GM21717 (cell line): ENCODE data around the gene TMEM208.

Source experiments
- ATAC-seq: cut with Tn5 transposase; IDR thresholded peaks from one replicate; pipeline ENCODE4 v1.9.1; 2021; ENCODE audit warnings: mild to moderate bottlenecking, moderate library complexity; ENCODE audit not compliant: unreplicated experiment

TMEM208 gene

DNA sequence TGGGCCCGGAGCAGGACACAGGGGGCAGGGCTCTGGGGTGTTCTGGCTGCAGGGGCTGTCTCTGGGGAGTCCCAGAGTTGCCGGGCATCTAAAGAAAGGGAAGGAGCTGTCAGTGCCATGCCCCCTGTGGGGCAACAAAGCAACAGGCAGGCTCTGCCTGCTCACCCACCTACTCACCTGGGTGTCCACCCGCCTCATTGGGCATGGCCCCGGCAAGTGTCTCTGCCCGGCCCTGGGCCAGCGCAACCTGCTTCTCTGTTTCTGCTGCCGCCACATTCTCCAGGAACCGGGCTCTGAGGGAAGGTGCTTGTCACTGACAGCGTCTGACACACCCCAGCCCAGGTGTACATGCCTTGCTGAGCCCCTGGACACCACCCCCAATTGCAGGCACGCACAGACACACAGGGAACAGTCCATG lies 7.3 kb downstream of the TMEM208 start:
- no peak for ATAC-seq

GRCh38 chr16:67235816-67236562 lies 9.1 kb downstream of the TMEM208 start:
- ATAC-seq = no peak

GRCh38 chr16:67236563-67237395 lies 9.8 kb downstream of the TMEM208 start:
- no peak for ATAC-seq

DNA sequence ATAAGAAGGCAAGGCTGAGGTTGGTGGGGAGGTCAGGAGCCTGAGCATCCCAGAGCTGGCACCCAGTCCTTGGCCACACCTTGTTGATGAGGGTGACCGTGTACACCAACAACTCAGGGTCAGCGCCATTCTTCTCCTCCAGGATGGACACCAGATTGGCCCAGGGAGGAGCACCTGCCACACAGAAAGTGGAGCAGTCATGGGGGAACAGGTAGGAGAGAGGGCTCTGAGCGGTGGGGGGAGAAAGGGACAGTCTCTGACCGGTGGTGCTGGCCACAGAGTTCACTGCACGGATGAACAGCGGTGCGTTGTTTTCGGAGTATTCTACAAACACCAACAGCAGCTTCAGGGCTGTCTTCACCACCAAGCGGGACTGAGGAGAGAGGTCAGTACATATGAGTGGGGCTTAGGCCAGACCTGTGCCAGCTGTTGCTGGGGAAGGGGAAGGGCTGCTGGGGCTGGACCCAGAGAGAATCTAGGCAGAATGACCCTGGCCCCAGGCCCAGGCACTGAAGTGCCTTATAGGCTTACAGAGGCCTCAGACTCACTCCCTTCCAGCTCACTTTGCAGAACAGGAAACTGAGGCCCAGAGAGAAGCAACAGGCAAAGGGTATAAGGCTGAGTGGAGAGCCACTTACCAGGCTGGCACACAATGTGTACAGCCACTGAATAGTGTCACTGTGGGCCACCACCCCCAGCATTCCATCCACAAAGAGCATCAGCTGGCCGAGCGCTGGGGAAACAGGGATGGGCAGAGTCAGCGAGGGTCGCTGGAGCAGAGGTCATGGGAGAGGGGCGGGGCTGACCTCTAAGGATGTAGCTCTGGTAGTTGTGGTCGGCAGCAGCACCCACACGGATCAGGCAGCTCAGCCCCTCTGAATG lies 10.7 kb downstream of the TMEM208 start:
- no peak for ATAC-seq

- no peak for ATAC-seq
Measured at GRCh38 chr16:67238278-67238575, 11.3 kb downstream of the TMEM208 start.

- ATAC-seq = no peak
Measured at GRCh38 chr16:67238806-67239470, 12.0 kb downstream of the TMEM208 start.

DNA sequence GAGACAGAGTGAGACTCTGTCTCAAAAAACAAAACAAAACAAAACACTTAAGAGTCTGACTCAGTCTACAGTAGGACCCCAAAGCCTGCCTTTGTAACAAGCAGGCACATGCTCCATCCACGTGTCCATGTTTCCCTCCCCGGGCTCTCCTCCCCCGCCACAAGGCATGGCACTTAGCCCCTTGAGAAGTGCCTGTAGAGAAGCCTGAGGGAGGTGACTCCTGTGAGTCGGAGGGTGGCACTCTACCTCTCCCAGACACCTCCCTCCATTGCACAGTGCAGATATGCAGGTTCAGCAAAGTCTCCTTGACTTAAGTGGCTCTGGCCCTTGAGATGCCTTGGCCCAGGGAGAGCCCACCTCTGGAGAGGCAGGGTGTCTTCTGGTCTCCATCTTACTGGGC lies 13.6 kb downstream of the TMEM208 start:
- ATAC-seq = no peak

- ATAC-seq = no peak
Measured at GRCh38 chr16:67241008-67241900, 14.3 kb downstream of the TMEM208 start.

DNA sequence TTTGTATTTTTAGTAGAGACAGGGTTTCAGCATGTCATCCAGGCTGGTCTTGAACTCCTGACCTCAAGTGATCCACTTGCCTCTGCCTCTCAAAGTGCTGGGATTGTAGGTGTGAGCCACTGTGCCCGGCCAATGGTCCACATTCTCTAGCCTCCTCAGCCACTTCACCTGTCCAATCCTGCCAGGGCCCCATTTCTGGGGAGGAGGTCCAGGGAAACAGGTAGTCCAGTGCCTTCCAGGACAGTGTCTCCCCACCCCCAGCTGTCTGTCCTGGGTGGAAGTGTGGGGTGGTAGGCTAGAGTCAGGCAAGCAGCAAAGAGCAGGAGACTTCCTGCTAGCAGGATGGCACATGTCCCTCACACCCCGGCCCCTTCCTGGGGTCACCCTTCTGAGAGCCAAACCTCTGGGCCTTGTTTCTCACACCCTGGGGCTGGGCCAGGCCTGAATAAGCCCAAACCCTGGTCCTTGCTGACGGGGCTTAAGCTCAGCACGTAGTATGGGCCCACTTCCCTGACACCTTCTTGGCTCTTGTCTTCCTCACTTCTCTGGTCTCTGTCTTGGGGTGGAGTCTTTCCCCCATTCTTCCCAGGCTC lies 15.3 kb downstream of the TMEM208 start:
- no peak for ATAC-seq

DNA sequence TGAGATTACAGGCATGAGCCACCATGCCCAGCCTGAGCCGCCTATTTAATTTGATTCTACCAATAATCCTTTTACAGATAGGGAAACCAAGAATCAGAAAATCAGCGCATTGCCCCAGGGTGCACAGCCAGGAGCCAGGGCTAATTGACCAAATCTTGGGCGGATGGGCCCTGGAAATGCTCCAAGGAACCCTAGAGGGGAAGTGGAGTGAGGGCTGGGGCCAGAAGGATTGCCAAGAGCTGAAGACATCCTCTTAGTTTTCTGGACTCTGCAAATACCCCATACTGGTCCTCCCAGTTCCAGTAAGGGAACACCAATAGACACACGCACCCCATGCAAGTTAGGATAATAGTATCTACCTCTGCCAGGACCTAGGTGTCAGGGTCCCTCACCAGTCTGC lies 16.6 kb downstream of the TMEM208 start:
- no peak for ATAC-seq

DNA sequence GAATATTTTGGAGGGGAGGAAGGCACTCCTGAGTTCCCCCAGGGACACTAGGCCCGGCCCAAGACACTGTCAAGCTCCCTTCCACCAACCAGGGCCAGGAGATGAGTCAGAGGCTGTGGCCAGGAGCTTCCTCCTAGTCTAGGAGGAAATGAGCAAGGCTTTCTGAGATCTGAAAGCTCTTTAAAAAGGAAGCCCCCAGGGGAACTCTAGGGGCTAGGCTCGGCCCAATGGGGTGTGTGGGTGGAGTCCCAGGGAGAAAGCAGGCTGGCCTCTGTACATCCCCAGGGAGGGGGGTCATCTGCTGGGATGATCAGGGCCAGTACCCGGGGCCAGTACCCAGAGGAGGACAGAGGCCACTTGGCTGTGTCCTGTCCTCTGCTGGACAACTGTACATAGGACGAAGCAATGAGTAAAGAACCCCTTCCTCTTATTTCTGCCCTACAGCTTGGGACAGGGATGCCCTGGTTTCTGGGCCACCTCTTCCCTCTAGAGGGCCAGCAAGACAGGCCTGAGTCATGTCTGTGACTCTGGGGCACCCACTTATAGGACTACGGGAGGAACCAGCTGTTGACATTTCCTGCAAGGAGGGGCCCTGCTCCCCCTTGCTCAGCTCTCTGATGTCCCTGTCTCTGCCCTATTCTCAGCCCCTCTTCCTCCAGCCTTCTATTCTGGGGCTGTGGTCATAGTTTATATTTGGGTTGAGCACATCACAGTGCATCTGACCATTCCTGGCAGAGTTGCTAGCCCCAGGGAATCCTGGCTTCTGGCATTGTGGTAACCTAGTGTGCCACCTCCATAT lies 17.7 kb downstream of the TMEM208 start:
- ATAC-seq = peak; percentile 42

- ATAC-seq = no peak
Measured at GRCh38 chr16:67245186-67245585, 18.3 kb downstream of the TMEM208 start.

DNA sequence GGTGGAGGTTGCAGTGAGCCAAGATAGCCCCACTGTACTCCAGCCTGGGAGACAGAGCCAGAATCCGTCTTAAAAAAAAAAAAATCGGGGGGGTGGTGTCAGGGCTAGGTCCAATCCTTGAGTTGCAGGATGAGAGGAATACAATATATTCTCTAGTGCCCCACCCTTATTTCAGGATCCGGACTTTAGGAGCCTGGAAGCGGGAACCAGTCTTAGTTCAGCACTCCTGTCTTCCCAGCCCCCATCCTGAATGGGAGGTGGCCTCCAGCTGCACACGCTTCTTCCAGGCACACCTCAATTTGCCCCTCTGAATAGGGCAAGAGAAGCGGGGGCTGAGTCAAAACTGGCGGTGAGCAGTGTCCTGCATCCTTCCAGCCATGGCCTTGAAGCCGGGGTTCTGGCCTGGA lies 18.7 kb downstream of the TMEM208 start:
- ATAC-seq = no peak

GRCh38 chr16:67246081-67246755 lies 19.3 kb downstream of the TMEM208 start:
- ATAC-seq = peak; percentile 15

DNA sequence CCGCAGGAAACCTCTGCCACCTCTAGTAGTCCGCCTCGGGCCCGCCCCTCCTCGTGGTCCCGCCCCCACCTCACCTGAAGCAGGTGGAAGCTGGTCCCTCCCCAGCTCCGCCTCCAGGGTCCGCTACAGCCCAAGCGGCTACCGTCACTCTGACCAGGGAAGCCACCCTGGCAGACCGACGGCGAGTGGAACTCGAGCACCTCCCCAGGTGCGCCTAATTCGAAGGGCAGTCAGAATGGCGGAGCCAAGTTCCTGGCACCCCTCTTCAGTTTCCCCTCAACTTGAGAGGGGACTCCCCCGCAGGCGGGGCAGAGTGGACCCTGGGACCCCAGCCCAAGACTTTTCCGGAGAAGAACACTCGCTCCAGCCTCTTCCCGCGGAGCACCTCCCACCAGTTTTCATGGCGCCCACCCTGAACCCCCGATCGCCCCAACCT lies 19.8 kb downstream of the TMEM208 start:
- ATAC-seq = peak; percentile 22

- ATAC-seq = peak; percentile 49
Measured at GRCh38 chr16:67247192-67248072, 20.5 kb downstream of the TMEM208 start, which contains the start of gene FHOD1. TSS of gene FHOD1 (minus strand) at chr16:67247481. CDS start at chr16:67247410, 71 bp downstream.

DNA sequence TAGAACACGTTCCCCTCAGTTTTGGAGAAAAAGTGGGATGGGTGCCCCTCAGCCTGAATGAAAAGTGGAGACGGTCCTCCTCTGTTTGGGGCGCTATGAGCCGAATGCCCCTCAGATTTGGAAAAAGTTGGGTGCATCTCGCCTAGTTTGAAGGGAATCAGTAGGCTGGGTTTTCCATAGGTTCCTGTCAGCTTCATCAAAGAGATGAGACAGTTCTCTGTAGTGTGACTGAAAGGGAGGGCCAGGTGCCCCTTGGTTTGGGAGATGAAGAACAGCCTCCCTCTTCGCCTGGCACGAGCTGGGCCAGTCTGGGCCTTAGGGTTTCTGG lies 21.1 kb downstream of the TMEM208 start:
- ATAC-seq = no peak
